SK-N-SH (cell line): ENCODE measurements around the gene CHD2.

ENCODE experiments used
- CTCF ChIP-seq: fragments of 200-600 bp; sonication (generic); IDR thresholded peaks from 2 replicates; pipeline ENCODE4 v1.6.1; 2017; ENCODE audit warnings: antibody characterized with exemption, mild to moderate bottlenecking, moderate library complexity
- EZH2phosphoT487 ChIP-seq: fragments of 200-600 bp; sonication (generic); IDR thresholded peaks from 2 replicates; pipeline ENCODE4 v1.6.1; 2017; ENCODE audit warnings: low read depth, mixed run types, mild to moderate bottlenecking, antibody characterized with exemption, moderate library complexity, borderline replicate concordance
- FOXM1 ChIP-seq: IDR thresholded peaks from 2 replicates; pipeline ENCODE4 v1.4.0; 2012; ENCODE audit warnings: low read depth, mild to moderate bottlenecking
- GABPA ChIP-seq: IDR thresholded peaks from 2 replicates; pipeline ENCODE4 v1.4.0; 2012; ENCODE audit warnings: low read depth, mild to moderate bottlenecking
- IRF3 ChIP-seq: fragments of 150-350 bp; IDR thresholded peaks from 2 replicates; pipeline ENCODE4 v1.6.1; 2016; ENCODE audit warnings: mild to moderate bottlenecking, low read depth, low read length
- JUND ChIP-seq: IDR thresholded peaks from 2 replicates; pipeline ENCODE4 v1.4.0; 2012
- MXI1 ChIP-seq: IDR thresholded peaks from 2 replicates; pipeline ENCODE4 v1.6.1; 2012; ENCODE audit warnings: mild to moderate bottlenecking, low read depth, low read length, improper control_type of control experiment
- RAD21 ChIP-seq: IDR thresholded peaks from 2 replicates; pipeline ENCODE4 v1.6.1; 2012; ENCODE audit warnings: mild to moderate bottlenecking, low read length
- RFX5 ChIP-seq: IDR thresholded peaks from 2 replicates; pipeline ENCODE4 v1.6.1; 2012; ENCODE audit warnings: mild to moderate bottlenecking, improper control_type of control experiment, low read length
- TEAD4 ChIP-seq: IDR thresholded peaks from 2 replicates; pipeline ENCODE4 v1.4.0; 2012; ENCODE audit warnings: mild to moderate bottlenecking, borderline replicate concordance; ENCODE audit not compliant: insufficient read depth
- USF1 ChIP-seq: IDR thresholded peaks from 2 replicates; pipeline ENCODE4 v1.4.0; 2012; ENCODE audit warnings: low read depth, borderline replicate concordance
- YY1 ChIP-seq: IDR thresholded peaks from 2 replicates; pipeline ENCODE4 v1.4.0; 2012; ENCODE audit warnings: low read depth, mild to moderate bottlenecking

- TF ChIP-seq JUND (no peak), RFX5 (no peak), FOXM1 (no peak), CTCF (no peak), TEAD4 (no peak), EZH2phosphoT487 (no peak), MXI1 (no peak), RAD21 (no peak), GABPA (no peak), USF1 (no peak), IRF3 (no peak), YY1 (no peak)
Measured at GRCh38 chr15:93046721-93047120, 146.6 kb downstream of the CHD2 start.
